H1 (cell line): Measurements from ENCODE around the gene TDO2. TPM values are rescaled to one million over a fixed set of nuclear protein-coding genes. Genes with fewer than 3 reads are reported as not detected.

ENCODE experiments used
- CTCF ChIA-PET: fragments of 300-600 bp; sonication (Branson Sonifier 250); formaldehyde crosslinking; loops from one replicate; lab custom pipeline; 2021; ENCODE audit not compliant: partially characterized antibody; lab: Charles Lee
- POLR2A ChIA-PET: fragments of 300-600 bp; sonication (Branson Sonifier 250); formaldehyde crosslinking; loops from one replicate; lab custom pipeline; 2021; ENCODE audit warnings: inconsistent platforms; ENCODE audit not compliant: partially characterized antibody; lab: Charles Lee
- DNase-seq, 2 experiments: peaks; one replicate each; pipeline versions ENCODE4 v3.0.0 to v3.0.0-alpha.2; 2010 to 2022; ENCODE audit warnings: low spot score in 2 of 2, low read depth in 1 of 2, mixed read lengths in 1 of 2
- FAIRE-seq: peaks from 2 replicates; lab custom pipeline; 2011; peaks lifted over from hg19 to GRCh38; lab: Jason Lieb, UNC
- H2AFZ ChIP-seq: 2 replicates; pipeline ENCODE4 v1.8.1; 2012; ENCODE audit warnings: low read length, inconsistent platforms
- H2AK5ac ChIP-seq: 2 replicates; pipeline ENCODE4 v1.6.1; 2013; ENCODE audit warnings: low read depth, low read length
- H2BK120ac ChIP-seq: replicated peaks from 2 replicates; pipeline ENCODE3; 2013; ENCODE audit warnings: low read depth, low read length, inconsistent platforms
- H2BK12ac ChIP-seq: 2 replicates; pipeline ENCODE4 v1.6.1; 2013; ENCODE audit warnings: low read depth, low read length
- H2BK15ac ChIP-seq: 2 replicates; pipeline ENCODE4 v1.6.1; 2013; ENCODE audit warnings: low read length
- H2BK20ac ChIP-seq: 2 replicates; pipeline ENCODE4 v1.6.1; 2013; ENCODE audit warnings: low read length
- H2BK5ac ChIP-seq: 2 replicates; pipeline ENCODE4 v1.6.1; 2013; ENCODE audit warnings: low read depth, low read length
- H3K14ac ChIP-seq: 2 replicates; pipeline ENCODE4 v1.6.1; 2013; ENCODE audit warnings: inconsistent platforms; ENCODE audit not compliant: insufficient read length
- H3K18ac ChIP-seq: 2 replicates; pipeline ENCODE4 v1.6.1; 2013; ENCODE audit warnings: low read length; ENCODE audit errors: extremely low read depth
- H3K23ac ChIP-seq: 2 replicates; pipeline ENCODE4 v1.6.1; 2013; ENCODE audit warnings: inconsistent platforms; ENCODE audit not compliant: insufficient read length
- H3K23me2 ChIP-seq: 2 replicates; pipeline ENCODE4 v1.6.1; 2013; ENCODE audit warnings: low read depth, low read length
- H3K27ac ChIP-seq: 2 replicates; pipeline ENCODE4 v1.6.1; 2011; ENCODE audit warnings: low read depth, low read length, inconsistent platforms
- H3K27me3 ChIP-seq, 4 experiments: replicated peaks in 1 of 4; 1 replicate in 1 of 4; 2 replicates in 3 of 4; pipeline versions ENCODE4 v1.6.1 to v1.8.1; 2011 to 2013; ENCODE audit warnings: low read length in 3 of 4, mild to moderate bottlenecking in 3 of 4, inconsistent platforms in 2 of 4, mixed read lengths in 2 of 4, moderate library complexity in 1 of 4; ENCODE audit not compliant: control insufficient read depth in 3 of 4, insufficient read depth in 3 of 4; ENCODE audit errors: extremely low read depth in 1 of 4
- H3K36me3 ChIP-seq, 4 experiments: 2 replicates each; pipeline versions ENCODE4 v1.6.1 to v1.8.1; 2011 to 2013; ENCODE audit warnings: mild to moderate bottlenecking in 4 of 4, low read length in 3 of 4, moderate library complexity in 2 of 4, control low read depth in 1 of 4, inconsistent platforms in 1 of 4; ENCODE audit not compliant: insufficient read depth in 4 of 4, control insufficient read depth in 2 of 4
- H3K4ac ChIP-seq: replicated peaks from 2 replicates; pipeline ENCODE3; 2013; ENCODE audit warnings: low read length, low read depth, mixed read lengths, inconsistent platforms; ENCODE audit not compliant: insufficient read length
- H3K4me1 ChIP-seq, 4 experiments: replicated peaks in 1 of 4; 1 replicate in 1 of 4; 2 replicates in 3 of 4; pipeline versions ENCODE4 v1.6.1 to v1.8.1; 2011 to 2013; ENCODE audit warnings: low read length in 3 of 4, inconsistent platforms in 2 of 4, mixed read lengths in 1 of 4; ENCODE audit not compliant: insufficient read depth in 4 of 4, control insufficient read depth in 3 of 4
- H3K4me2 ChIP-seq, 2 experiments: 2 replicates each; pipeline versions ENCODE4 v1.6.1 to v1.8.1; 2011 to 2013; ENCODE audit warnings: low read depth in 2 of 2, low read length in 2 of 2, control low read depth in 1 of 2, inconsistent platforms in 1 of 2, mild to moderate bottlenecking in 1 of 2; ENCODE audit not compliant: insufficient read depth in 1 of 2
- H3K4me3 ChIP-seq, 4 experiments: fragments of 200-600, 300-600 bp in 1 of 4; sonication (generic), shearing (Covaris generic), sonication (Bioruptor Twin) in 1 of 4; 2 replicates each; pipeline versions ENCODE4 v1.5.1 to v1.8.1; 2011 to 2016; ENCODE audit warnings: low read length in 4 of 4, low read depth in 3 of 4, control low read depth in 2 of 4, inconsistent platforms in 2 of 4, mild to moderate bottlenecking in 2 of 4, mixed read lengths in 1 of 4, moderate library complexity in 1 of 4; ENCODE audit not compliant: insufficient read depth in 2 of 4; ENCODE audit errors: extremely low read depth in 1 of 4
- H3K56ac ChIP-seq: replicated peaks from 2 replicates; pipeline ENCODE3; 2013; ENCODE audit warnings: low read depth, mild to moderate bottlenecking, mixed read lengths, low read length, inconsistent platforms; ENCODE audit not compliant: insufficient read length
- H3K79me1 ChIP-seq: 2 replicates; pipeline ENCODE4 v1.6.1; 2013; ENCODE audit warnings: low read depth, low read length, control low read depth
- H3K79me2 ChIP-seq, 2 experiments: 2 replicates each; pipeline versions ENCODE4 v1.6.1 to v1.8.1; 2012 to 2013; ENCODE audit warnings: low read length in 2 of 2, mild to moderate bottlenecking in 2 of 2, inconsistent platforms in 1 of 2; ENCODE audit not compliant: insufficient read depth in 2 of 2, control insufficient read depth in 1 of 2
- H3K9ac ChIP-seq, 4 experiments: replicated peaks in 1 of 4; 1 replicate in 1 of 4; 2 replicates in 3 of 4; pipeline versions ENCODE4 v1.6.1 to v1.8.1; 2011 to 2013; ENCODE audit warnings: low read depth in 3 of 4, low read length in 3 of 4, control low read depth in 2 of 4, mild to moderate bottlenecking in 2 of 4, moderate library complexity in 2 of 4, inconsistent platforms in 1 of 4; ENCODE audit errors: extremely low read depth in 1 of 4
- H3K9me3 ChIP-seq, 2 experiments: 2 replicates each; pipeline versions ENCODE4 v1.6.1 to v1.8.1; 2012 to 2013; ENCODE audit warnings: mild to moderate bottlenecking in 2 of 2, moderate library complexity in 2 of 2, control low read depth in 1 of 2, inconsistent platforms in 1 of 2, low read depth in 1 of 2, low read length in 1 of 2, mixed read lengths in 1 of 2; ENCODE audit not compliant: insufficient read depth in 2 of 2
- H4K20me1 ChIP-seq, 2 experiments: replicated peaks in 1 of 2; 2 replicates each; pipeline versions ENCODE3 to v1.8.1; 2011 to 2013; ENCODE audit warnings: inconsistent platforms in 2 of 2, low read length in 2 of 2, mild to moderate bottlenecking in 1 of 2; ENCODE audit not compliant: insufficient read depth in 2 of 2, control insufficient read depth in 1 of 2
- H4K5ac ChIP-seq: 2 replicates; pipeline ENCODE4 v1.6.1; 2013; ENCODE audit warnings: low read length, low read depth, mixed read lengths, inconsistent platforms; ENCODE audit not compliant: insufficient read length
- H4K8ac ChIP-seq: 2 replicates; pipeline ENCODE4 v1.8.0; 2013; ENCODE audit warnings: mild to moderate bottlenecking, moderate library complexity, low read length, inconsistent platforms; ENCODE audit not compliant: insufficient read depth; ENCODE audit errors: extremely low read depth
- H4K91ac ChIP-seq: replicated peaks from 2 replicates; pipeline ENCODE3; 2013; ENCODE audit warnings: low read length, mixed read lengths, inconsistent platforms; ENCODE audit not compliant: insufficient read length
- MAFK ChIP-seq: IDR thresholded peaks from 2 replicates; pipeline ENCODE4 v1.6.1; 2012; ENCODE audit warnings: low read depth, mild to moderate bottlenecking, improper control_type of control experiment, low read length
- POLR2AphosphoS5 ChIP-seq: IDR thresholded peaks from 2 replicates; pipeline ENCODE4 v1.6.1; 2011; ENCODE audit warnings: low read depth, low read length
- TBP ChIP-seq: IDR thresholded peaks from 2 replicates; pipeline ENCODE4 v1.6.1; 2011; ENCODE audit warnings: low read depth, low read length, improper control_type of control experiment
- WGBS, 2 experiments: shearing (Covaris generic) in 1 of 2; methylation state at CpG; one replicate each; pipeline versions ENCODE4 v1.1.6 to v1.1.7; 2013 to 2015; ENCODE audit warnings: low lambda C conversion rate in 2 of 2, mixed read lengths in 2 of 2, inconsistent platforms in 1 of 2, low coverage in 1 of 2, missing lambda C conversion rate in 1 of 2; ENCODE audit not compliant: insufficient replicate concordance in 2 of 2, insufficient coverage in 1 of 2, insufficient read length in 1 of 2; ENCODE audit errors: extremely low coverage in 1 of 2, missing lambda C conversion rate in 1 of 2; 5-methylcytosine and 5-hydroxymethylcytosine counted together
- polyA plus RNA-seq, 7 experiments: library from polyadenylated mRNA; depleted of rRNA in 3 of 7; stranded (reverse) in 5 of 7; unstranded in 2 of 7; fragments of >200 nt in 5 of 7; fragments of 200-250 nt in 2 of 7; gene quantifications; 1 replicate in 5 of 7; 2 replicates in 1 of 7; 4 replicates in 1 of 7; pipeline versions ENCODE4 v1.2.1 to v1.2.3, GENCODE V29; 2011 to 2013; ENCODE audit warnings: missing spikeins in 2 of 7, mixed read lengths in 2 of 7
- total RNA-seq: library from RNA; stranded (reverse); fragmentation: NEBNext Ultra II Directional; extraction: Animal tissue kit (Norgen Biotek cat#: 25700); gene quantifications from 2 replicates; pipeline ENCODE4 v1.2.1, GENCODE V29; 2021

The TDO2 gene
- total and polyA plus RNA-seq, 2 of the 8 experiments (the other 6 are each of a cell fraction or from before 2014, with no cell fraction given) = 0.03 TPM; not detected in 1

DNA sequence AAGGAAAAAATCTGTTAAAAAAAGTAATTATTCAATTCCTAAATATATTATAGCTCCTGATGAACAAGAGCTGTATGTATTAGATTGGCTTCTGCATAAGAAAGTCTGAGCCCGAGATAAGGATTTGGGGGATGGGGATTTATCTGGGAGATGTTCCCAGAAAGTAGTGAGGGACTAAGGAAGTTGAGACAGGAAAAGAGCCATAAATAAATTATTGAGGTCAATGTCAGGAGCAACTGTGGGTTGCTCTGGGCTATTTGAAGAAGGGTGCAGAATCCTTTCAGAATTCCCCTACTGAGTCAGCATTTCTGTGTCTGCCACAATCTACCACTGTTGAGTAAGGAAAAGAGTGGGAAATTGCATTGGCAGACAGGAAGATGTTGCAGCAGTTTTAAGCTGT lies 3.1 kb upstream of the TDO2 start:
- Histone ChIP-seq H4K20me1 (no peaks in the 10 kb centered on the region), H3K56ac (no peak overlapping the region), H3K36me3 (no peaks in the 10 kb centered on the region), H3K23me2 (no peaks in the 10 kb centered on the region), H3K79me1 (no peaks in the 10 kb centered on the region), H3K23ac (no peak overlapping the region), H3K9me3 (no peaks in the 10 kb centered on the region), H3K27me3 (no peaks in the 10 kb centered on the region), H2AFZ (peak overlapping the region; percentile 97), H2BK12ac (no peak overlapping the region), H3K14ac (no peak overlapping the region), H3K4ac (no peak overlapping the region), H3K4me3 (no peak overlapping the region), H2BK120ac (no peak overlapping the region), H3K79me2 (no peaks in the 10 kb centered on the region), H2AK5ac (no peak overlapping the region), H4K8ac (no peak overlapping the region), H2BK20ac (no peak overlapping the region), H4K5ac (no peak overlapping the region), H2BK5ac (no peak overlapping the region), H3K4me2 (no peak overlapping the region), H4K91ac (no peak overlapping the region), H2BK15ac (no peak overlapping the region), H3K18ac (no peak overlapping the region), H3K9ac (no peak overlapping the region), H3K4me1 (peaks cover 0 to 2% (median 0%) of the 10 kb centered on the region in 4 experiments; a peak in 1 of 7 replicates), H3K27ac (no peak overlapping the region)
- FAIRE-seq (no peak), DNase-seq (no peak)
- WGBS, 2 experiments = 90% methylated on average over 1 of the region's 1 CpG; no CpG with 5 or more reads in 1 of the 2 experiments
- POLR2A ChIA-PET = no interaction called here
- CTCF ChIA-PET = no interaction called here
- no peak for TF ChIP-seq TBP
- TF ChIP-seq MAFK = peak; percentile 87
- no peak for TF ChIP-seq POLR2AphosphoS5
